Neural cell (in vitro differentiated cells): ENCODE results near the gene PRG3. TPM values are rescaled to one million over a fixed set of nuclear protein-coding genes. Genes with fewer than 3 reads are reported as not detected.

ENCODE experiments used
- H2AFZ ChIP-seq: fragments of 200-600, 300-800 bp; sonication (generic), shearing (Covaris generic); 2 replicates; pipeline ENCODE4 v1.6.0; 2014; ENCODE audit warnings: low read depth, mild to moderate bottlenecking, antibody characterized with exemption, low read length, moderate library complexity
- H3F3A ChIP-seq: fragments of 200-600 bp; shearing (Covaris generic); 2 replicates; pipeline ENCODE4 v1.6.1; 2016; ENCODE audit warnings: mild to moderate bottlenecking, moderate library complexity, mixed read lengths, antibody characterized with exemption, low read length; ENCODE audit not compliant: insufficient read depth, poor library complexity, severe bottlenecking
- H3K27ac ChIP-seq: fragments of 200-600, 300-800 bp; sonication (generic), shearing (Covaris generic); 2 replicates; pipeline ENCODE4 v1.5.1; 2014; ENCODE audit warnings: mild to moderate bottlenecking, low read length, moderate library complexity
- H3K27me3 ChIP-seq: fragments of 300-800, 200-600 bp; sonication (generic), shearing (Covaris generic); 2 replicates; pipeline ENCODE4 v1.6.0; 2014; ENCODE audit warnings: mild to moderate bottlenecking, low read depth, low read length, moderate library complexity; ENCODE audit not compliant: insufficient read depth
- H3K36me3 ChIP-seq: fragments of 300-800, 200-600 bp; sonication (generic), shearing (Covaris generic); 2 replicates; pipeline ENCODE4 v1.5.1; 2014; ENCODE audit warnings: mild to moderate bottlenecking, antibody characterized with exemption, low read length, moderate library complexity; ENCODE audit not compliant: insufficient read depth
- H3K4me2 ChIP-seq: fragments of 300-800, 200-600 bp; sonication (generic), shearing (Covaris generic); 2 replicates; pipeline ENCODE4 v1.6.0; 2014; ENCODE audit warnings: mild to moderate bottlenecking, low read length
- H3K4me3 ChIP-seq: fragments of 300-800, 200-600 bp; sonication (generic), shearing (Covaris generic); 2 replicates; pipeline ENCODE4 v1.5.1; 2014; ENCODE audit warnings: mild to moderate bottlenecking, low read length, moderate library complexity
- H3K79me2 ChIP-seq: fragments of 200-600 bp; shearing (Covaris generic); replicated peaks from 2 replicates; pipeline ENCODE4 v1.6.0; 2014; ENCODE audit warnings: mild to moderate bottlenecking, low read length, moderate library complexity; ENCODE audit not compliant: insufficient read depth
- H3K9ac ChIP-seq: fragments of 300-800, 200-600 bp; sonication (generic), shearing (Covaris generic); 2 replicates; pipeline ENCODE4 v1.6.1; 2016; ENCODE audit warnings: mild to moderate bottlenecking, low read length, mixed read lengths
- H3K9me2 ChIP-seq: fragments of 200-600 bp; shearing (Covaris generic); 2 replicates; pipeline ENCODE4 v1.6.1; 2016; ENCODE audit warnings: mild to moderate bottlenecking, low read length, mixed read lengths; ENCODE audit not compliant: insufficient read depth
- H3K9me3 ChIP-seq: fragments of 200-600, 300-800 bp; sonication (generic), shearing (Covaris generic); 2 replicates; pipeline ENCODE4 v1.6.1; 2016; ENCODE audit warnings: mild to moderate bottlenecking, mixed run types, low read length, moderate library complexity, mixed read lengths
- H4K20me1 ChIP-seq: fragments of 200-600 bp; shearing (Covaris generic); 2 replicates; pipeline ENCODE4 v1.6.1; 2016; ENCODE audit warnings: mild to moderate bottlenecking, mixed run types; ENCODE audit not compliant: insufficient read depth
- EP300 ChIP-seq: fragments of 450-650 bp; conservative IDR thresholded peaks from 2 replicates; pipeline ENCODE4 v1.6.1; 2014; ENCODE audit warnings: antibody characterized with exemption, mild to moderate bottlenecking, moderate library complexity; ENCODE audit not compliant: poor library complexity, severe bottlenecking
- EZH2 ChIP-seq: fragments of 200-600, 300-800 bp; shearing (Covaris generic), sonication (generic); IDR thresholded peaks from 2 replicates; pipeline ENCODE4 v1.6.1; 2014; ENCODE audit warnings: antibody characterized with exemption, low read length, borderline replicate concordance, mild to moderate bottlenecking; ENCODE audit not compliant: insufficient read depth, poor library complexity, severe bottlenecking
- MXI1 ChIP-seq: fragments of 450-650 bp; conservative IDR thresholded peaks from 2 replicates; pipeline ENCODE4 v1.6.1; 2014; ENCODE audit warnings: antibody characterized with exemption, mild to moderate bottlenecking; ENCODE audit not compliant: poor library complexity, severe bottlenecking
- POLR2AphosphoS5 ChIP-seq: IDR thresholded peaks from 2 replicates; pipeline ENCODE4 v1.6.1; 2012
- RAD21 ChIP-seq: fragments of 450-650 bp; conservative IDR thresholded peaks from 2 replicates; pipeline ENCODE4 v1.6.1; 2014; ENCODE audit warnings: antibody characterized with exemption, mild to moderate bottlenecking, moderate library complexity
- SMC3 ChIP-seq: fragments of 450-650 bp; conservative IDR thresholded peaks from 2 replicates; pipeline ENCODE4 v1.6.1; 2014; ENCODE audit warnings: antibody characterized with exemption, mild to moderate bottlenecking, moderate library complexity; ENCODE audit not compliant: poor library complexity
- TAF1 ChIP-seq: IDR thresholded peaks from 2 replicates; pipeline ENCODE4 v1.6.1; 2012; ENCODE audit warnings: low read depth
- polyA minus RNA-seq: library from RNA; depleted of rRNA, polyadenylated mRNA; stranded (reverse); fragments of >200 nt; gene quantifications from 2 replicates; pipeline ENCODE4 v1.2.3, GENCODE V29; 2014
- polyA plus RNA-seq: library from polyadenylated mRNA; depleted of rRNA; stranded (reverse); fragments of >200 nt; gene quantifications from 2 replicates; pipeline ENCODE4 v1.2.3, GENCODE V29; 2014
- TF ChIP-seq, protein P1 (sequence below): fragments of 450-650 bp; IDR thresholded peaks from 2 replicates; pipeline ENCODE4 v1.5.1; 2014; ENCODE audit warnings: antibody characterized with exemption, mild to moderate bottlenecking, moderate library complexity; ENCODE audit not compliant: poor library complexity, severe bottlenecking
- TF ChIP-seq, protein P2 (sequence below): IDR thresholded peaks from 2 replicates; pipeline ENCODE4 v1.6.1; 2012; ENCODE audit warnings: borderline replicate concordance

Gene PRG3, protein sequence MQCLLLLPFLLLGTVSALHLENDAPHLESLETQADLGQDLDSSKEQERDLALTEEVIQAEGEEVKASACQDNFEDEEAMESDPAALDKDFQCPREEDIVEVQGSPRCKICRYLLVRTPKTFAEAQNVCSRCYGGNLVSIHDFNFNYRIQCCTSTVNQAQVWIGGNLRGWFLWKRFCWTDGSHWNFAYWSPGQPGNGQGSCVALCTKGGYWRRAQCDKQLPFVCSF
- polyA plus RNA-seq (not detected in 2 replicates), polyA minus RNA-seq (not detected in 2 replicates)

DNA sequence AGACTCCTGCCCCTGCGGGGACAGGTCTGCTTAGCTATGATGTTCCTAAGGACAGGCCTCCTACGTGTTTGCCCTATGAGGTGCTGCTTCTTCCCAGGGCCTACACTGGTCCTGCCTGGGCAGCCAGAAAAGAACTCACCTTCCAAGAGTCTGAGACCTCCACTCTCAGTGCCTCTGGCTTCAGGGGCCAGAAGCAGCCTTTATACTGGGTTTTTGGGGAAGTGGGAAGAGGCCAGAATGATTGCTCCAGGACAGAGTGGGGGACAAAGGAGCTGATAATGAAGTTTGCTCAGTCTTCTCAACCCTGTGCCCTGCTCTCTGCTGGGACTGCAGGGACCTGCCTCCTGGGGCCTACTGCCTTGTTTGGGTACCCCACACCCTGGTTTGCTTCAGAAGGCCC lies at the start of gene PRG3:
Gene PRG3 (minus strand): TSS at position 176 of the 400 bp plus-strand sequence. CDS start 442 bp downstream, outside the sequence.
- TF ChIP-seq TAF1 (no peak), RAD21 (no peak), MXI1 (no peak), SMC3 (no peak), EZH2 (no peak), POLR2AphosphoS5 (no peak), EP300 (no peak)
- TF ChIP-seq, protein P1, sequence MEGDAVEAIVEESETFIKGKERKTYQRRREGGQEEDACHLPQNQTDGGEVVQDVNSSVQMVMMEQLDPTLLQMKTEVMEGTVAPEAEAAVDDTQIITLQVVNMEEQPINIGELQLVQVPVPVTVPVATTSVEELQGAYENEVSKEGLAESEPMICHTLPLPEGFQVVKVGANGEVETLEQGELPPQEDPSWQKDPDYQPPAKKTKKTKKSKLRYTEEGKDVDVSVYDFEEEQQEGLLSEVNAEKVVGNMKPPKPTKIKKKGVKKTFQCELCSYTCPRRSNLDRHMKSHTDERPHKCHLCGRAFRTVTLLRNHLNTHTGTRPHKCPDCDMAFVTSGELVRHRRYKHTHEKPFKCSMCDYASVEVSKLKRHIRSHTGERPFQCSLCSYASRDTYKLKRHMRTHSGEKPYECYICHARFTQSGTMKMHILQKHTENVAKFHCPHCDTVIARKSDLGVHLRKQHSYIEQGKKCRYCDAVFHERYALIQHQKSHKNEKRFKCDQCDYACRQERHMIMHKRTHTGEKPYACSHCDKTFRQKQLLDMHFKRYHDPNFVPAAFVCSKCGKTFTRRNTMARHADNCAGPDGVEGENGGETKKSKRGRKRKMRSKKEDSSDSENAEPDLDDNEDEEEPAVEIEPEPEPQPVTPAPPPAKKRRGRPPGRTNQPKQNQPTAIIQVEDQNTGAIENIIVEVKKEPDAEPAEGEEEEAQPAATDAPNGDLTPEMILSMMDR: no peak
- TF ChIP-seq, protein P2, sequence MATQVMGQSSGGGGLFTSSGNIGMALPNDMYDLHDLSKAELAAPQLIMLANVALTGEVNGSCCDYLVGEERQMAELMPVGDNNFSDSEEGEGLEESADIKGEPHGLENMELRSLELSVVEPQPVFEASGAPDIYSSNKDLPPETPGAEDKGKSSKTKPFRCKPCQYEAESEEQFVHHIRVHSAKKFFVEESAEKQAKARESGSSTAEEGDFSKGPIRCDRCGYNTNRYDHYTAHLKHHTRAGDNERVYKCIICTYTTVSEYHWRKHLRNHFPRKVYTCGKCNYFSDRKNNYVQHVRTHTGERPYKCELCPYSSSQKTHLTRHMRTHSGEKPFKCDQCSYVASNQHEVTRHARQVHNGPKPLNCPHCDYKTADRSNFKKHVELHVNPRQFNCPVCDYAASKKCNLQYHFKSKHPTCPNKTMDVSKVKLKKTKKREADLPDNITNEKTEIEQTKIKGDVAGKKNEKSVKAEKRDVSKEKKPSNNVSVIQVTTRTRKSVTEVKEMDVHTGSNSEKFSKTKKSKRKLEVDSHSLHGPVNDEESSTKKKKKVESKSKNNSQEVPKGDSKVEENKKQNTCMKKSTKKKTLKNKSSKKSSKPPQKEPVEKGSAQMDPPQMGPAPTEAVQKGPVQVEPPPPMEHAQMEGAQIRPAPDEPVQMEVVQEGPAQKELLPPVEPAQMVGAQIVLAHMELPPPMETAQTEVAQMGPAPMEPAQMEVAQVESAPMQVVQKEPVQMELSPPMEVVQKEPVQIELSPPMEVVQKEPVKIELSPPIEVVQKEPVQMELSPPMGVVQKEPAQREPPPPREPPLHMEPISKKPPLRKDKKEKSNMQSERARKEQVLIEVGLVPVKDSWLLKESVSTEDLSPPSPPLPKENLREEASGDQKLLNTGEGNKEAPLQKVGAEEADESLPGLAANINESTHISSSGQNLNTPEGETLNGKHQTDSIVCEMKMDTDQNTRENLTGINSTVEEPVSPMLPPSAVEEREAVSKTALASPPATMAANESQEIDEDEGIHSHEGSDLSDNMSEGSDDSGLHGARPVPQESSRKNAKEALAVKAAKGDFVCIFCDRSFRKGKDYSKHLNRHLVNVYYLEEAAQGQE: no peak
- Histone ChIP-seq H3K27me3 (no peaks in the 10 kb centered on the region), H3K4me2 (no peak within 1 kb of the TSS), H3K27ac (no peak within 1 kb of the TSS), H3K9me2 (no peaks in the 10 kb centered on the region), H3F3A (no peaks in the 10 kb centered on the region), H4K20me1 (no peaks in the 10 kb centered on the region), H2AFZ (no peak within 1 kb of the TSS), H3K36me3 (no peaks in the 10 kb centered on the region), H3K4me3 (no peak within 1 kb of the TSS), H3K9me3 (no peaks in the 10 kb centered on the region), H3K79me2 (no peaks in the 10 kb centered on the region), H3K9ac (no peak within 1 kb of the TSS)

DNA sequence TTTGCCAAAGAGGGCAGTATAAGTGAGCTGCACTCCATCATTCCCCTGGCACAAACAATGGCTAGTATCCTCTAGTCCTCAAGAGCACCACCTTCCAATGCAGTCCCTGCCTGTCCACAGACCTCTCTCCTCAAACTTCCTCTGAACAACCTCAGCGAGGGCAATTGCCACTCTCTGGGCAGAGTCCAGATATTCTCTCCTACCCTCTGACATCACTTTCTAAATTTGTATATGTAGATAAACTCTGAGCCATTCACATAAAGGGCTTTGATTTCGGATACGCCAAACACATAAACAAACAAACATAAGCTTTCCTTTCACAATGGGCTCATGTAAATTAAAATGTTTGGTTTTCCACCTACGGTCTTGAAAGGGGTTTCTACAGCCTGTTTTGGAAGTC lies 49.0 kb upstream of the PRG3 start:
- H3K9me3 ChIP-seq: no peaks in the 10 kb centered on the region
- no peak overlapping the region for H3K27ac ChIP-seq
- H3K9me2 ChIP-seq: no peaks in the 10 kb centered on the region
- no peaks in the 10 kb centered on the region for H3F3A ChIP-seq
- no peaks in the 10 kb centered on the region for H3K36me3 ChIP-seq
- H3K4me3 ChIP-seq: no peak overlapping the region
- H4K20me1 ChIP-seq: no peaks in the 10 kb centered on the region
- no peaks in the 10 kb centered on the region for H3K79me2 ChIP-seq
- no peak overlapping the region for H3K9ac ChIP-seq
- TF ChIP-seq EZH2: no peak
- TF ChIP-seq POLR2AphosphoS5: no peak
- no peak for TF ChIP-seq MXI1
- no peak for TF ChIP-seq SMC3
- TF ChIP-seq TAF1: no peak
- TF ChIP-seq, protein P1: no peak
- no peak for TF ChIP-seq EP300
- TF ChIP-seq RAD21: no peak
- TF ChIP-seq, protein P2: no peak
- H2AFZ ChIP-seq: no peak overlapping the region
- H3K4me2 ChIP-seq: no peak overlapping the region
- H3K27me3 ChIP-seq: peaks cover 4% of the 10 kb centered on the region
